Ishikawa (cell line): ENCODE measurements around the gene MORC4.

ENCODE experiments used
- CEBPB ChIP-seq: IDR thresholded peaks from 2 replicates; pipeline ENCODE4 v1.6.1; 2012
- CREB1 ChIP-seq: IDR thresholded peaks from 2 replicates; pipeline ENCODE4 v1.6.1; 2012; ENCODE audit warnings: low read depth
- EGR1 ChIP-seq: IDR thresholded peaks from 2 replicates; pipeline ENCODE4 v1.6.1; 2012
- EP300 ChIP-seq: IDR thresholded peaks from 2 replicates; pipeline ENCODE4 v1.6.1; 2012; ENCODE audit warnings: borderline replicate concordance
- FOXM1 ChIP-seq: IDR thresholded peaks from 2 replicates; pipeline ENCODE4 v1.6.1; 2012; ENCODE audit warnings: low read depth, borderline replicate concordance
- NFIC ChIP-seq: IDR thresholded peaks from 2 replicates; pipeline ENCODE4 v1.6.1; 2012
- RAD21 ChIP-seq: IDR thresholded peaks from 2 replicates; pipeline ENCODE4 v1.6.1; 2012; ENCODE audit warnings: low read depth
- REST ChIP-seq: IDR thresholded peaks from 2 replicates; pipeline ENCODE4 v1.6.1; 2012; ENCODE audit warnings: low read depth, mild to moderate bottlenecking
- TAF1 ChIP-seq: IDR thresholded peaks from 2 replicates; pipeline ENCODE4 v1.6.1; 2012; ENCODE audit warnings: low read depth, mild to moderate bottlenecking
- TCF12 ChIP-seq: IDR thresholded peaks from 2 replicates; pipeline ENCODE4 v1.6.1; 2012; ENCODE audit warnings: low read depth
- TEAD4 ChIP-seq: IDR thresholded peaks from 2 replicates; pipeline ENCODE4 v1.6.1; 2012
- USF1 ChIP-seq: IDR thresholded peaks from 2 replicates; pipeline ENCODE4 v1.6.1; 2012
- YY1 ChIP-seq: IDR thresholded peaks from 2 replicates; pipeline ENCODE4 v1.6.1; 2012; ENCODE audit warnings: low read depth
- ZBTB7A ChIP-seq: IDR thresholded peaks from 2 replicates; pipeline ENCODE4 v1.6.1; 2012; ENCODE audit warnings: low read depth
- TF ChIP-seq, protein P1 (sequence below): IDR thresholded peaks from 2 replicates; pipeline ENCODE4 v1.6.1; 2012

Gene MORC4

DNA sequence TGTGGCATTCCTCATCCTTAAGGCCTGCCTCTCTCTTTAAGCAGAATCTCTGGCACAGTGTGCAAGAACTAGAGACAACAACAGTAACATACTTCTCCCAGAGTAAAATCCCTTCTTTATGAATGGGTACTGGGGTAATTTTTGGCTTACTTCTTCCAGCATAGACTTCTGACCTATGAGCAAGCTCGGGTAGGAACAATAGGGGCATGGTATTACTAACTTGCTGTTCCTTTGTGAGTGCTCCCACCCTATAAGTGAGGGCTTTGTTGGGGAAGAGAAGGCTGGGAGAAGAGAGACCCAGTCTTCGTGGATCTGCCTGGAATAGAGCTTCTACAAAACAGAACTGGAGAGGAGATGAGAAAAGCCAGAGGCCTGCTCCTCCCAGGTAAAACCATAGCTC, 49.6 kb downstream of the MORC4 start:
- TF ChIP-seq REST (no peak), EGR1 (no peak)

GRCh38 chrX:106949366-106949765, 50.6 kb downstream of the MORC4 start:
- TF ChIP-seq EGR1: no peak

DNA sequence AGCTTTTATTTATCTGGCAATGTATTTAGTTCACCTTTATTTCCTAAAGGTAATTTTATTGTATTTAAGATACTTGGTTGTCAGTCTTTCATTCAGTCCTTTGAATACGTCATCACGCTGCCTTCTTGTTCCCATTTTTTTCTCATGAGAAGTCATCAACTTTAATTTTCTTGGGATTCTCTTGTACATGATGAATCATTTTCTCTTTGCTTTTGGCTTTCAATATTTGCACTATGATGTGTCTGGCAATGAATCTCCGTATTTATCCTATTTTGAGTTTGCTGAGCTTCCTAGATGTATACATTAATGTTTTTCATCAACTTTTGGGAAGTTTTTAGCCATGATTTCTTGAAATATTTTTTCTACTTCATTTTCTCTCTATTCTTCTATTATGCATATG, 51.4 kb downstream of the MORC4 start:
- TF ChIP-seq FOXM1 (no peak), EGR1 (no peak), YY1 (no peak), TAF1 (no peak)
- TF ChIP-seq, protein P1, sequence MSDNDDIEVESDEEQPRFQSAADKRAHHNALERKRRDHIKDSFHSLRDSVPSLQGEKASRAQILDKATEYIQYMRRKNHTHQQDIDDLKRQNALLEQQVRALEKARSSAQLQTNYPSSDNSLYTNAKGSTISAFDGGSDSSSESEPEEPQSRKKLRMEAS: no peak

DNA sequence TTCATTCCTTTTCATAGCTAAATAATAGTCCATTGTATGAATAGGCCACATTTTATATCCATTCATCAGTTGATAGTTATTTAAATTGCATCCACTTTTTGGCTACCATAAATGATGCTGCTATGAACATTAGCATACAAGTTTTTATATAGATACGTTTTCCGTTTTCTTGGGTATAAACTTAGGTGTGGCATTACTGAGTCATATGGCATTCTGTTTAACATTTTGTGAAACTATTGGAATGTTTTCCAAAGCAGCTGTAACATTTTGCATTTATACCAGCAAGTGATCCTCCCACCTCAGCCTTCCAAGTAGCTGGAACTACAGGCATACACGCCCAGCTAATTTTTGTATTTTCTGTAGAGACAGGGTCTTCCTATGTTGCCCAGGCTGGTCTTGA, 53.5 kb downstream of the MORC4 start:
- TF ChIP-seq REST: no peak
- no peak for TF ChIP-seq EGR1
- TF ChIP-seq, protein P1: no peak
- no peak for TF ChIP-seq YY1
- no peak for TF ChIP-seq ZBTB7A
- no peak for TF ChIP-seq CREB1
- no peak for TF ChIP-seq FOXM1

DNA sequence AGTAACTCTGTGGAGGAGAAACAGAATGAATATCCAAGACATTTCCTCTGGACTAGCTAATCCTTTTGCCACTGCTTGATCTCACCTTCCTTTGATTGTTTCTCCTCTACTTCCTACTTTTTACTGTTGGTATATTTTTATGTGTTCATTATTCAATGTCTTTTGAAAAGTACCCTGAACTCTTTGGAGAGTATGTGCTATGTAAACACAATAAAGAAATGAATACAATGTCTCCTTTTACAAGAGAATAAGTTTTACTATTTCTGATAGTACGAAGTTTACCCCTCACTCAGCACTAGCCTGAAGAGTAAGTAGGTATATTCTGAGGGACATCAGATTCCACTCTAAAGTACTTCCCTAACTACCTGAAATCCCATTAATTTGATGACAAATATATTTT, 59.9 kb downstream of the MORC4 start:
- no peak for TF ChIP-seq TEAD4
- no peak for TF ChIP-seq CREB1
- no peak for TF ChIP-seq TCF12
- TF ChIP-seq FOXM1: no peak
- TF ChIP-seq EP300: no peak
- TF ChIP-seq RAD21: no peak
- TF ChIP-seq TAF1: no peak
- TF ChIP-seq ZBTB7A: no peak
- TF ChIP-seq EGR1: no peak
- no peak for TF ChIP-seq CEBPB
- TF ChIP-seq YY1: no peak
- no peak for TF ChIP-seq NFIC
- no peak for TF ChIP-seq REST
- TF ChIP-seq, protein P1: no peak
- no peak for TF ChIP-seq USF1

DNA sequence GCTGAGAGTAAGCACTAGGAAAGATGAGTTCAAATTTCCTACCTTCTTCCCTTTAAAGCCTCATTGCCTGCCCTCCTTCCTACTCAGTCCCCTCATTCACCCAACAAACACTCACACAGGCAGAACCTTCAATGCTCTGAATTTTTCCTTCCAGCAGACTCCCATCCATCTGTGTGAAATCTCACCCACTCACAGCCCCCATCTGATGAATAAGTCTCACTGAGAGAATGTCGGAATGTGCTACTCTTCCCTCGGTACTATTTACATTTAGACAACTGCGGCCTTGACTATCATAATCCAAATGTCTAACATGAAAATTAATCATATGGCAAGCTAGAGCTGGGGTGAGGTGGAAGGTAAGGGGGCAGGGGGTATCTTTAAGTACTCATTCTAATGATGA, 60.4 kb downstream of the MORC4 start:
- TF ChIP-seq EP300: no peak
- no peak for TF ChIP-seq CEBPB
- no peak for TF ChIP-seq TCF12
- TF ChIP-seq EGR1: no peak
- no peak for TF ChIP-seq ZBTB7A
- no peak for TF ChIP-seq FOXM1
- no peak for TF ChIP-seq RAD21
- TF ChIP-seq YY1: no peak
- TF ChIP-seq REST: no peak
- TF ChIP-seq NFIC: no peak
- TF ChIP-seq, protein P1: no peak
- TF ChIP-seq USF1: no peak
- TF ChIP-seq CREB1: no peak
- TF ChIP-seq TEAD4: no peak
- TF ChIP-seq TAF1: no peak
